NCI-H2029 (cell line): ENCODE measurements around the gene LMF1.

Experiments used
- DNase-seq: peaks from one replicate; lab custom pipeline; 2025; lab: John Stamatoyannopoulos, UW

The LMF1 gene

GRCh38 chr16:879461-879861 lies 91.3 kb downstream of the LMF1 start:
- no peak for DNase-seq

GRCh38 chr16:878886-879285 lies 91.9 kb downstream of the LMF1 start:
- no peak for DNase-seq

- no peak for DNase-seq
Observed at GRCh38 chr16:878072-878784, 92.6 kb downstream of the LMF1 start.

GRCh38 chr16:877242-878071 lies 93.3 kb downstream of the LMF1 start:
- DNase-seq, result no peak

GRCh38 chr16:876523-877241 lies 94.1 kb downstream of the LMF1 start:
- DNase-seq, result no peak

GRCh38 chr16:876041-876335 lies 94.8 kb downstream of the LMF1 start:
- DNase-seq, result no peak

- no peak for DNase-seq
Observed at GRCh38 chr16:875182-876040, 95.4 kb downstream of the LMF1 start.

GRCh38 chr16:874366-875181 lies 96.2 kb downstream of the LMF1 start:
- no peak for DNase-seq

- no peak for DNase-seq
Observed at GRCh38 chr16:873889-874288, 96.9 kb downstream of the LMF1 start.

- no peak for DNase-seq
Observed at GRCh38 chr16:873243-873661, 97.5 kb downstream of the LMF1 start.

- DNase-seq, result no peak
Observed at GRCh38 chr16:872436-873242, 98.1 kb downstream of the LMF1 start.

- no peak for DNase-seq
Observed at GRCh38 chr16:871562-872345, 99.0 kb downstream of the LMF1 start.

GRCh38 chr16:870856-871561 lies 99.8 kb downstream of the LMF1 start:
- DNase-seq, result no peak

GRCh38 chr16:869823-870641 lies 100.8 kb downstream of the LMF1 start:
- DNase-seq, result no peak

- DNase-seq, result no peak
Observed at GRCh38 chr16:868846-869822, 101.7 kb downstream of the LMF1 start.

- DNase-seq, result no peak
Observed at GRCh38 chr16:868386-868755, 102.4 kb downstream of the LMF1 start.
